Measurements from ENCODE around the gene FAM83G.

DNA sequence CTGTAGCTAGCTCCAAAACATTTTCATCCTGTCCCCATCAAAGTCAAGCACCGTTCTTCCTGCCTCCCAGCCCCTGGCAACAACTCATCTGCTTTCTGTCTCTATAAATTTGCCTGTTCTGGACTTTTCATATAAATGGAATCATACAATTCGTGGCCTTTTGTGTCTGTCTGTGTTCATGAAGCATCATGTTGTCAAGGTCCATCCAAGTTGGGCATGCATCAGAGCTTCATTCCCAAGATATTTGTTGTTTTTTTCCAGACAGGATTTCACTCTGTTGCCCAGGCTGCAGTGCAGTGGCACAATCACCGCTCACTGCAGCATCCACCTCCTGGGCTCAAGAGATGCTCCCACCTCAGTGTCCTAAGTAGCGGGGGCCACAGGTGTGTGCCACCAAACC lies 46.7 kb downstream of the FAM83G start:
- TF ChIP-seq POLR2A (IDR thresholded peaks at IDR 0.05) = no peak
- no peak for TF ChIP-seq CTCF (IDR thresholded peaks at IDR 0.05)
- TF ChIP-seq POLR2AphosphoS5 (IDR thresholded peaks at IDR 0.05; ENCODE audit: insufficient read depth in 1 of 2, low read depth in 1 of 2) = no peak
